K562 (cell line): Measurements from ENCODE around the gene SMAD3. TPM values are rescaled to one million over a fixed set of nuclear protein-coding genes. Genes with fewer than 3 reads are reported as not detected.
A peak's percentile ranks its signal among the peaks of the same experiment; 100 is the strongest.

Source experiments
- ATF7 ChIP-seq: fragments of 450-650 bp; IDR thresholded peaks from 2 replicates; pipeline ENCODE4 v1.7.1; 2014; ENCODE audit warnings: mild to moderate bottlenecking, moderate library complexity
- CBFA2T2 ChIP-seq: fragments of 450-650 bp; conservative IDR thresholded peaks from 2 replicates; pipeline ENCODE4 v1.6.1; 2017; ENCODE audit warnings: mild to moderate bottlenecking
- COPS2 ChIP-seq: fragments of 450-650 bp; conservative IDR thresholded peaks from 2 replicates; pipeline ENCODE4 v1.6.1; 2016; ENCODE audit warnings: mild to moderate bottlenecking, moderate library complexity
- CREBBP ChIP-seq: IDR thresholded peaks from one replicate; pipeline ENCODE4 v1.6.1; 2012; ENCODE audit warnings: low read depth, mild to moderate bottlenecking, control low read depth, inconsistent platforms, low read length
- DMBX1 ChIP-seq: fragments of 250-450 bp; sonication (Bioruptor Pico); IDR thresholded peaks from 2 replicates; pipeline ENCODE4 v1.8.0; 2022; ENCODE audit warnings: inconsistent platforms, mild to moderate bottlenecking, moderate library complexity, borderline replicate concordance
- ELF4 ChIP-seq: fragments of 450-650 bp; formaldehyde crosslinking; IDR thresholded peaks from 2 replicates; pipeline ENCODE4 v1.4.0; 2022; ENCODE audit warnings: missing genetic modification characterization
- ELK3 ChIP-seq: fragments of 450-650 bp; formaldehyde crosslinking; IDR thresholded peaks from 2 replicates; pipeline ENCODE4 v1.4.0; 2020; ENCODE audit warnings: mild to moderate bottlenecking
- RBM17 ChIP-seq: fragments of 200-400 bp; formaldehyde crosslinking; IDR thresholded peaks from 2 replicates; pipeline ENCODE4 v1.6.1; 2017; ENCODE audit warnings: low read depth, mild to moderate bottlenecking, low read length, borderline replicate concordance
- RCOR1 ChIP-seq, 2 experiments: IDR thresholded peaks; 2 replicates each; pipeline ENCODE4 v1.6.1; 2012; ENCODE audit warnings: low read depth in 2 of 2, low read length in 2 of 2, borderline replicate concordance in 1 of 2, improper control_type of control experiment in 1 of 2
- SRF ChIP-seq, 2 experiments: fragments of 250-450, 450-650 bp in 1 of 2; sonication (Bioruptor Pico) in 1 of 2; sonication (generic) in 1 of 2; formaldehyde crosslinking; IDR thresholded peaks; 2 replicates each; pipeline versions ENCODE4 v1.5.0 to v1.5.1; 2020 to 2022; ENCODE audit warnings: mild to moderate bottlenecking in 1 of 2, missing genetic modification reagents in 1 of 2
- ZFX ChIP-seq: sonication (generic); formaldehyde crosslinking; IDR thresholded peaks from 2 replicates; pipeline ENCODE4 v1.8.0; 2022; ENCODE audit warnings: mild to moderate bottlenecking, missing genetic modification reagents, moderate library complexity
- polyA plus RNA-seq, 8 experiments: library from polyadenylated mRNA; depleted of rRNA in 4 of 8; stranded (reverse) in 5 of 8; unstranded in 3 of 8; fragments of >200 nt; fragmentation: Nextera tagmentation in 2 of 8; fragmentation: Illumina TruSeq in 1 of 8; extraction: Ambion mirVana in 2 of 8; extraction: Trizol in 1 of 8; gene quantifications; 2 replicates each; pipeline versions ENCODE4 v1.2.1 to v1.2.3, GENCODE V29; 2011 to 2014; ENCODE audit warnings: inconsistent platforms in 1 of 8, missing spikeins in 1 of 8
- total RNA-seq, 7 experiments: library from RNA; depleted of rRNA in 6 of 7; stranded (reverse); fragments of >200 nt in 6 of 7; fragmentation: Illumina TruSeq in 2 of 7; extraction: Trizol in 2 of 7; gene quantifications; 2 replicates each; pipeline versions ENCODE4 v1.2.1 to v1.2.3, GENCODE V29; 2011 to 2021; ENCODE audit warnings: low replicate concordance in 1 of 7
- TF ChIP-seq, protein P1 (sequence below): fragments of 450-650 bp; IDR thresholded peaks from 2 replicates; pipeline ENCODE4 v1.6.1; 2018; ENCODE audit not compliant: partially characterized antibody
- TF ChIP-seq, protein P2 (sequence below), 2 experiments: fragments of 150-350 bp in 1 of 2; IDR thresholded peaks; 2 replicates each; pipeline ENCODE4 v1.6.1; 2012 to 2016; ENCODE audit warnings: low read depth in 2 of 2, low read length in 2 of 2, mild to moderate bottlenecking in 1 of 2, moderate library complexity in 1 of 2
- TF ChIP-seq, protein P3 (sequence below): IDR thresholded peaks from 3 replicates; pipeline ENCODE4 v1.6.1; 2011; ENCODE audit warnings: borderline replicate concordance, mild to moderate bottlenecking, moderate library complexity; ENCODE audit not compliant: insufficient read length; ENCODE audit errors: extremely low read depth

SMAD3 gene
- total and polyA plus RNA-seq, 9 of the 15 experiments (the other 6 are each of a cell fraction or from before 2014, with no cell fraction given), result 4.3 to 39.2 (median 11.1) TPM

- TF ChIP-seq RBM17 (no peak), ELK3 (CRISPR knock-in tag) (no peak), CREBBP (no peak), RCOR1 (IDR thresholded peaks at IDR 0.05; ENCODE audit: borderline replicate concordance in 1 of 2, low read depth in 2 of 2, low read length in 2 of 2) (0 out of 4 replicates have a peak, but pooled peaks of 1 of the 2 experiments have one; percentile 21), DMBX1 (CRISPR knock-in tag) (no peak), SRF (CRISPR knock-in tag; IDR thresholded peaks at IDR 0.05) (no peak), CBFA2T2 (0 out of 2 replicates have a peak, but pooled peaks have one; percentile 3), ZFX (CRISPR knock-in tag) (no peak), ELF4 (CRISPR knock-in tag) (no peak), ATF7 (no peak), COPS2 (no peak)
- TF ChIP-seq, protein P1, sequence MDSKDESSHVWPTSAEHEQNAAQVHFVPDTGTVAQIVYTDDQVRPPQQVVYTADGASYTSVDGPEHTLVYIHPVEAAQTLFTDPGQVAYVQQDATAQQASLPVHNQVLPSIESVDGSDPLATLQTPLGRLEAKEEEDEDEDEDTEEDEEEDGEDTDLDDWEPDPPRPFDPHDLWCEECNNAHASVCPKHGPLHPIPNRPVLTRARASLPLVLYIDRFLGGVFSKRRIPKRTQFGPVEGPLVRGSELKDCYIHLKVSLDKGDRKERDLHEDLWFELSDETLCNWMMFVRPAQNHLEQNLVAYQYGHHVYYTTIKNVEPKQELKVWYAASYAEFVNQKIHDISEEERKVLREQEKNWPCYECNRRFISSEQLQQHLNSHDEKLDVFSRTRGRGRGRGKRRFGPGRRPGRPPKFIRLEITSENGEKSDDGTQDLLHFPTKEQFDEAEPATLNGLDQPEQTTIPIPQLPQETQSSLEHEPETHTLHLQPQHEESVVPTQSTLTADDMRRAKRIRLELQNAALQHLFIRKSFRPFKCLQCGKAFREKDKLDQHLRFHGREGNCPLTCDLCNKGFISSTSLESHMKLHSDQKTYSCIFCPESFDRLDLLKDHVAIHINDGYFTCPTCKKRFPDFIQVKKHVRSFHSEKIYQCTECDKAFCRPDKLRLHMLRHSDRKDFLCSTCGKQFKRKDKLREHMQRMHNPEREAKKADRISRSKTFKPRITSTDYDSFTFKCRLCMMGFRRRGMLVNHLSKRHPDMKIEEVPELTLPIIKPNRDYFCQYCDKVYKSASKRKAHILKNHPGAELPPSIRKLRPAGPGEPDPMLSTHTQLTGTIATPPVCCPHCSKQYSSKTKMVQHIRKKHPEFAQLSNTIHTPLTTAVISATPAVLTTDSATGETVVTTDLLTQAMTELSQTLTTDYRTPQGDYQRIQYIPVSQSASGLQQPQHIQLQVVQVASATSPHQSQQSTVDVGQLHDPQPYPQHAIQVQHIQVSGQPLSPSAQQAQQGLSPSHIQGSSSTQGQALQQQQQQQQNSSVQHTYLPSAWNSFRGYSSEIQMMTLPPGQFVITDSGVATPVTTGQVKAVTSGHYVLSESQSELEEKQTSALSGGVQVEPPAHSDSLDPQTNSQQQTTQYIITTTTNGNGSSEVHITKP, result no peak
- TF ChIP-seq, protein P2, sequence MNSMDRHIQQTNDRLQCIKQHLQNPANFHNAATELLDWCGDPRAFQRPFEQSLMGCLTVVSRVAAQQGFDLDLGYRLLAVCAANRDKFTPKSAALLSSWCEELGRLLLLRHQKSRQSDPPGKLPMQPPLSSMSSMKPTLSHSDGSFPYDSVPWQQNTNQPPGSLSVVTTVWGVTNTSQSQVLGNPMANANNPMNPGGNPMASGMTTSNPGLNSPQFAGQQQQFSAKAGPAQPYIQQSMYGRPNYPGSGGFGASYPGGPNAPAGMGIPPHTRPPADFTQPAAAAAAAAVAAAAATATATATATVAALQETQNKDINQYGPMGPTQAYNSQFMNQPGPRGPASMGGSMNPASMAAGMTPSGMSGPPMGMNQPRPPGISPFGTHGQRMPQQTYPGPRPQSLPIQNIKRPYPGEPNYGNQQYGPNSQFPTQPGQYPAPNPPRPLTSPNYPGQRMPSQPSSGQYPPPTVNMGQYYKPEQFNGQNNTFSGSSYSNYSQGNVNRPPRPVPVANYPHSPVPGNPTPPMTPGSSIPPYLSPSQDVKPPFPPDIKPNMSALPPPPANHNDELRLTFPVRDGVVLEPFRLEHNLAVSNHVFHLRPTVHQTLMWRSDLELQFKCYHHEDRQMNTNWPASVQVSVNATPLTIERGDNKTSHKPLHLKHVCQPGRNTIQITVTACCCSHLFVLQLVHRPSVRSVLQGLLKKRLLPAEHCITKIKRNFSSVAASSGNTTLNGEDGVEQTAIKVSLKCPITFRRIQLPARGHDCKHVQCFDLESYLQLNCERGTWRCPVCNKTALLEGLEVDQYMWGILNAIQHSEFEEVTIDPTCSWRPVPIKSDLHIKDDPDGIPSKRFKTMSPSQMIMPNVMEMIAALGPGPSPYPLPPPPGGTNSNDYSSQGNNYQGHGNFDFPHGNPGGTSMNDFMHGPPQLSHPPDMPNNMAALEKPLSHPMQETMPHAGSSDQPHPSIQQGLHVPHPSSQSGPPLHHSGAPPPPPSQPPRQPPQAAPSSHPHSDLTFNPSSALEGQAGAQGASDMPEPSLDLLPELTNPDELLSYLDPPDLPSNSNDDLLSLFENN (IDR thresholded peaks at IDR 0.05; ENCODE audit: low read depth in 2 of 2, low read length in 2 of 2), result no peak
- TF ChIP-seq, protein P3, sequence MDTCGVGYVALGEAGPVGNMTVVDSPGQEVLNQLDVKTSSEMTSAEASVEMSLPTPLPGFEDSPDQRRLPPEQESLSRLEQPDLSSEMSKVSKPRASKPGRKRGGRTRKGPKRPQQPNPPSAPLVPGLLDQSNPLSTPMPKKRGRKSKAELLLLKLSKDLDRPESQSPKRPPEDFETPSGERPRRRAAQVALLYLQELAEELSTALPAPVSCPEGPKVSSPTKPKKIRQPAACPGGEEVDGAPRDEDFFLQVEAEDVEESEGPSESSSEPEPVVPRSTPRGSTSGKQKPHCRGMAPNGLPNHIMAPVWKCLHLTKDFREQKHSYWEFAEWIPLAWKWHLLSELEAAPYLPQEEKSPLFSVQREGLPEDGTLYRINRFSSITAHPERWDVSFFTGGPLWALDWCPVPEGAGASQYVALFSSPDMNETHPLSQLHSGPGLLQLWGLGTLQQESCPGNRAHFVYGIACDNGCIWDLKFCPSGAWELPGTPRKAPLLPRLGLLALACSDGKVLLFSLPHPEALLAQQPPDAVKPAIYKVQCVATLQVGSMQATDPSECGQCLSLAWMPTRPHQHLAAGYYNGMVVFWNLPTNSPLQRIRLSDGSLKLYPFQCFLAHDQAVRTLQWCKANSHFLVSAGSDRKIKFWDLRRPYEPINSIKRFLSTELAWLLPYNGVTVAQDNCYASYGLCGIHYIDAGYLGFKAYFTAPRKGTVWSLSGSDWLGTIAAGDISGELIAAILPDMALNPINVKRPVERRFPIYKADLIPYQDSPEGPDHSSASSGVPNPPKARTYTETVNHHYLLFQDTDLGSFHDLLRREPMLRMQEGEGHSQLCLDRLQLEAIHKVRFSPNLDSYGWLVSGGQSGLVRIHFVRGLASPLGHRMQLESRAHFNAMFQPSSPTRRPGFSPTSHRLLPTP, result no peak
These were observed 60.4 kb downstream of the SMAD3 start (continued) for GRCh38 chr15:67125589-67126502.
